Prostate gland (tissue), 2 donors: ENCODE measurements around the gene KLK3.
"Not testable (repeated sequence)": the region's sequence is repeated elsewhere in the genome, so short reads cannot be mapped to it uniquely, and the experiment has no call there.

Experiments used
- CTCF ChIP-seq, 4 experiments: fragments of 200-600 bp in 2 of 4; fragments of 450-650 bp in 2 of 4; sonication (generic) in 2 of 4; IDR thresholded peaks; 1 replicate in 3 of 4; 2 replicates in 1 of 4; pipeline ENCODE4 v1.5.1; 2016 to 2019; ENCODE audit warnings: antibody characterized with exemption in 4 of 4, mild to moderate bottlenecking in 2 of 4, moderate library complexity in 2 of 4
- POLR2A ChIP-seq: fragments of 450-650 bp; IDR thresholded peaks from one replicate; pipeline ENCODE4 v1.6.1; 2016; ENCODE audit warnings: antibody characterized with exemption, mild to moderate bottlenecking

GRCh38 chr19:50896089-50896590 is 41.4 kb downstream of the KLK3 start:
- not testable (repeated sequence) for TF ChIP-seq POLR2A; CTCF (IDR thresholded peaks at IDR 0.05)
